NCI-H2029 treated with DMSO at 0.1 percent for 48 hours (cell line): ENCODE data around the gene AFDN.

Experiments
- DNase-seq: peaks from one replicate; lab custom pipeline; 2025; lab: John Stamatoyannopoulos, UW

AFDN gene

GRCh38 chr6:167921831-167922230 is 95.1 kb downstream of the AFDN start:
- no peak for DNase-seq

- DNase-seq = no peak
Measured at GRCh38 chr6:167925026-167925425, 98.3 kb downstream of the AFDN start.

GRCh38 chr6:167927246-167927645 is 100.5 kb downstream of the AFDN start:
- no peak for DNase-seq

GRCh38 chr6:167928111-167928510 is 101.4 kb downstream of the AFDN start:
- no peak for DNase-seq

GRCh38 chr6:167930295-167930694 is 103.6 kb downstream of the AFDN start:
- no peak for DNase-seq

- DNase-seq = no peak
Measured at GRCh38 chr6:167932468-167933276, 106.0 kb downstream of the AFDN start.

GRCh38 chr6:167933290-167933689 is 106.6 kb downstream of the AFDN start:
- no peak for DNase-seq

GRCh38 chr6:167933847-167934246 is 107.1 kb downstream of the AFDN start:
- no peak for DNase-seq

- DNase-seq = no peak
Measured at GRCh38 chr6:167934426-167934864, 107.7 kb downstream of the AFDN start.

GRCh38 chr6:167936051-167936450 is 109.3 kb downstream of the AFDN start:
- DNase-seq = no peak

GRCh38 chr6:167937301-167937700 is 110.6 kb downstream of the AFDN start:
- no peak for DNase-seq

GRCh38 chr6:167937948-167938911 is 111.5 kb downstream of the AFDN start:
- DNase-seq = no peak

GRCh38 chr6:167941822-167942221 is 115.1 kb downstream of the AFDN start:
- DNase-seq = no peak

- no peak for DNase-seq
Measured at GRCh38 chr6:167944130-167944529, 117.4 kb downstream of the AFDN start.

- no peak for DNase-seq
Measured at GRCh38 chr6:167946007-167946406, 119.3 kb downstream of the AFDN start.

- no peak for DNase-seq
Measured at GRCh38 chr6:167946604-167947003, 119.9 kb downstream of the AFDN start.

GRCh38 chr6:167947716-167948115 is 121.0 kb downstream of the AFDN start:
- no peak for DNase-seq

- DNase-seq = no peak
Measured at GRCh38 chr6:167948716-167949115, 122.0 kb downstream of the AFDN start.

GRCh38 chr6:167949121-167949684 is 122.5 kb downstream of the AFDN start:
- no peak for DNase-seq

- DNase-seq = no peak
Measured at GRCh38 chr6:167951781-167952511, 125.2 kb downstream of the AFDN start.

- DNase-seq = no peak
Measured at GRCh38 chr6:167952512-167952859, 125.8 kb downstream of the AFDN start.

- DNase-seq = no peak
Measured at GRCh38 chr6:167953551-167953950, 126.8 kb downstream of the AFDN start.
